GM18511 (cell line): Measurements from ENCODE around the gene DMXL2.
A peak's percentile ranks its signal among the peaks of the same experiment; 100 is the strongest.
"Not testable (repeated sequence)": the region's sequence is repeated elsewhere in the genome, so short reads cannot be mapped to it uniquely, and the experiment has no call there.

Source experiments
- ATAC-seq: cut with Tn5 transposase; IDR thresholded peaks from one replicate; pipeline ENCODE4 v1.9.1; 2021; ENCODE audit warnings: mild to moderate bottlenecking, moderate library complexity; ENCODE audit not compliant: unreplicated experiment

DMXL2 gene

GRCh38 chr15:51622604-51623370, at the start of gene DMXL2:
DMXL2 (minus strand) TSS chr15:51622771; CDS start chr15:51622545, 226 bp downstream.
- ATAC-seq: peak; percentile 31

- no peak for ATAC-seq
Measured at GRCh38 chr15:51672155-51672687, 49.6 kb upstream of the DMXL2 start.

GRCh38 chr15:51669381-51669780, 46.8 kb upstream of the DMXL2 start:
- ATAC-seq: no peak

- ATAC-seq: no peak
Measured at GRCh38 chr15:51668446-51668845, 45.9 kb upstream of the DMXL2 start.

- ATAC-seq: no peak
Measured at GRCh38 chr15:51667478-51667877, 44.9 kb upstream of the DMXL2 start.

GRCh38 chr15:51661072-51661471, 38.5 kb upstream of the DMXL2 start:
- ATAC-seq: no peak

- ATAC-seq: no peak
Measured at GRCh38 chr15:51658664-51659063, 36.1 kb upstream of the DMXL2 start.

GRCh38 chr15:51655401-51656057, 33.0 kb upstream of the DMXL2 start:
- not testable (repeated sequence) for ATAC-seq

GRCh38 chr15:51652084-51652668, 29.6 kb upstream of the DMXL2 start:
- no peak for ATAC-seq

GRCh38 chr15:51649659-51650521, 27.3 kb upstream of the DMXL2 start:
- peak; percentile 52 for ATAC-seq

GRCh38 chr15:51648643-51649042, 26.1 kb upstream of the DMXL2 start:
- not testable (repeated sequence) for ATAC-seq

- not testable (repeated sequence) for ATAC-seq
Measured at GRCh38 chr15:51648101-51648500, 25.5 kb upstream of the DMXL2 start.

- ATAC-seq: no peak
Measured at GRCh38 chr15:51647128-51647562, 24.6 kb upstream of the DMXL2 start.

GRCh38 chr15:51642696-51643095, 20.1 kb upstream of the DMXL2 start:
- ATAC-seq: no peak

- ATAC-seq: no peak
Measured at GRCh38 chr15:51641490-51642130, 19.0 kb upstream of the DMXL2 start.

- ATAC-seq: no peak
Measured at GRCh38 chr15:51634591-51635198, 12.1 kb upstream of the DMXL2 start.

- no peak for ATAC-seq
Measured at GRCh38 chr15:51629612-51630011, 7.0 kb upstream of the DMXL2 start.

GRCh38 chr15:51625236-51625635, 2.7 kb upstream of the DMXL2 start:
- ATAC-seq: peak; percentile 53

GRCh38 chr15:51624022-51624421, 1.5 kb upstream of the DMXL2 start:
- ATAC-seq: no peak
